H4 (cell line): ENCODE measurements around the gene PACS2. TPM values are rescaled to one million over a fixed set of nuclear protein-coding genes. Genes with fewer than 3 reads are reported as not detected.
A peak's percentile ranks its signal among the peaks of the same experiment; 100 is the strongest.
"Not testable (repeated sequence)": the region's sequence is repeated elsewhere in the genome, so short reads cannot be mapped to it uniquely, and the experiment has no call there.

Experiments used
- DNase-seq: peaks from one replicate; pipeline ENCODE4 v3.0.0-alpha.2; 2015; ENCODE audit warnings: low spot score
- total RNA-seq: library from RNA; depleted of rRNA; stranded (reverse); fragments of >200 nt; shearing (Covaris generic); gene quantifications from 2 replicates; pipeline ENCODE4 v1.2.3, GENCODE V29; 2014

Gene PACS2
- total RNA-seq, 1 experiment from 2014 or later: 12.6 TPM

DNA sequence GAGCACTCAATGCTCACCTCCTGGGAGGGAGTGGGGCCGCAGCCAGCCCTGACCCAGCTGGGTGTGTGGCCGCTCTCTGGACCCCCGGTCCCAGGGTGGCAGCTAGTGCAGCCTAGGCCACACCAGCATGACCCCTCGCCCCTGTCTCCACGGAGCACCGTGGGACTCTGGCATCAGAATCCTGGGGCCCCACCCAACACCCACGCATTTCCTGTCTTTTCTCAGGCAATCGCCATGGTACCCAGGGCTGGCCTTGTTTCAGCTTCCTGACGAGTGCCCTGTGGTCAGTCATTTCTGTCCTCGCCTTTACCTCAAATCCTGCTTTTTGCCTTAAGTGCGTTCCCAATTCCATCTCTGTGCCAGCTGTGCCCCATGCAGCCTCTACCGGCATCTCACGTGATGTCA, 15.9 kb downstream of the PACS2 start:
- DNase-seq: peak; percentile 69

DNA sequence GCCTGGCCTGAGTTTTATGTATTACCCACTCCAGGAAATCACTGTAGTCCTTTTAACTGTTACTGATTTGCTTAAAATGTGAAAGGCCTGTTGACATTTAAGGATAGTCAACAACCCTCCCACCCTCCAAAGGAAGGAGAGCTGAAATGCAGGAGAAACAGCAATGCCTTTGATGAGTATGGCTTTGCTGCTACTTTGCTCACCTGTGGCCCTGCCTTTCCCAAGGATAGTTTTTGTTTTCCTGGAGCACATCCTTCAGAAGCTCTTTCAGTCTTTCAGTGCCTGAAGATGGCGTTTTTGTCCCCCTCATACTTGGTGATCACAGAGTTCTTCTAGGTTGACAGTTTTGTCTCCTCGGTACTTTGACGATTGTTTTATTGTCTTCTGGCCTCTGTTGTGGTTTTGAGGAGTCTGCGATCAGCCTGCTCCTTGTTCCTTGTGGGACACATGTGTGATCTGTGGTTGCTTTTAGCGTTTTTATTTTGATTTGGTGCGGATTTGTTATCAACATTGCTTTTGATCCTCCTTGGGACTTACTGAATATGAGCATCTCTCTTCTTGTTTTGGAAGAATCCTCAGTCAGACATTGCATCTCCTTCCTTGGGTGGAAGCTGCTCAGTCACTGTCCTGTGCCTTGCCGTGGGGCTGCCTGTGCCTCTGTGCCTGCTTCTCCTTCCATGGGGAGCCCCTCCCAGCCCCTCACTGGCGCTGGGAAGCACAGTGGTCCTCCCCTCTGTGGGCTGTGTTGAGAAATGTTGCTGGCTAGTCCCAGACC, 17.2 kb downstream of the PACS2 start:
- no peak for DNase-seq

DNA sequence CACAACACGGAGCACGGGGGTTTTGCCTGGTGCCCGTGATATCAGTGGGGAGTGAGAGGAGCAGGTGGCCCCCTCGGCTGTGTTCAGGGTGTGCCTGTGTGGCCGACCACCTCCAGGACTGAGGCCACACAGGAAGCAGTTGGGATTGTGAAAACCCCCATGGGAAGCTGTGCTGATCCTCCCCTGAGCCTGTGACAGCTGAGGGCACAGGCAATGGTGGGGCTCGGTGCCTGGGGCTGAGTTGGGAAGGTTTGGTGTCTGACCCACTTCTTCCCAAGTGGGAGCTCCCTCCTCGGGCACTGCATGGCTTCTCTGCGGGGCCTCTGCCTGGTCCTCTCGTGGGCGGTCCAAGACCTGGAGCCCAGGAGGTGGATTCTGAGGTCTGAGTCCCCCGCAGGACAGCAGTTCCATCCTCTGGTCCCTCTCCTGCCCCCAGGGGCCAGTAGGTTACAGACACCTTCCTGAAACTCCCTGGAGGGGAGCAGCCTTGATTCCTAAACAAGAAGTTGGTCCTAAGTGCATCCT, 17.9 kb downstream of the PACS2 start:
- DNase-seq: no peak

DNA sequence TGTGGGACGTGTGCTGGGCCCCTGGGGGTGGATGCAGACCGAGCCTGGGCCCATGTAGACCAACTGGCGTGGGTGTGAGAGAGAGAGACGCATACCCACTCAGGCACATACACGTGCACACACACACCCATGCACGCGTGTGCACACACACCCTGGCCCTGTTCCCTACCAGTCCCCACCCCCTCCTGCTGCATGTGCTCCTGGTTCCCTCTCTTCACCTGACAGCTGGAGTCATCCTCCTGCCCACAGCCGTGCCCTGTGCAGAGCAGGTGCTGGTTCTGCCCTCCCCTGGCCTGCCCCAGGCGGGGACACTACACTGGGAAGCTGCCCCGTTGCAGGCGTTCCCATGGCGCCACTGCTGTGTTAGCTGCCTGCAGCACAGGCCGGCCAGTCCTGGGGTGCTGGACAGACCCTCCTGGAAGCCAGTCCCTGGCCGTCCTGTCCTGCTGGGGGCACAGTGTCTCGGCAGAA, 18.5 kb downstream of the PACS2 start:
- no peak for DNase-seq

DNA sequence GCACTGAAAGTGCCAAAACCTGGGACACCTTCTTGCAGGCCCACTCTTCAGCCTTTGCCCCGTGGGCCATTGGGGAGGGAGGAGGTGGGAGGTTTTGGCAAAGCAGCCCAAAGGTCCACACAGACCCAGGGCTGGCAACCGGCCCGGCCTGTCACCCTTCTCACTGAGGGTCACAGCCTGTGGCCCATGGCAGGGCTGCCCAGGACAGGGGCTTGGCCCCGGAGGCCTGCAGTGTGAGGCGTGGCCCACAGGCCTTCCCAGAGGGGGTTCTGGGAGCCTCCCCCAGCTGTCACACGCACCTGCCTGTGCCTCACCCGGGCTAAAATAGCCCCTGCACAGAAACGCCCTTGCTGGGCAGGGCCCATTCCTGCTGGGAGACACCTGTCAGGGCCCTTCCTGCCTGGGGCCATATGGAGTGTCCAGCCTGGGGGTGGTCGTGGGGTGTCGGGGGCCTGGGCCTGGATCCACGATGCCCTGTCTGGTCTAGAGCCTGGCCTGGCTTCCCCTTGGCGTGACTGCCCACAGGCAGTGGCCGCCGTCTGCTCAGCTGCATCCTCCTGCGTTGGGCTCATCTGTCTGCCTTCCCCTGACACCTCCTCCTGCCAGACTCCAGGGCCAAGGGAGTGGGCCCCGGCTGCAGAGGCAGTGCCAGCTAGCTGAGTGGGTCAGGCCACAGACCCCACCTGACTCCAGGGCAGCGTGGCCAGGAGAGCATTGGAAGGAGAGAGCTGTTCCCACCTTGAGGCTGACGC, 19.2 kb downstream of the PACS2 start:
- DNase-seq: no peak

DNA sequence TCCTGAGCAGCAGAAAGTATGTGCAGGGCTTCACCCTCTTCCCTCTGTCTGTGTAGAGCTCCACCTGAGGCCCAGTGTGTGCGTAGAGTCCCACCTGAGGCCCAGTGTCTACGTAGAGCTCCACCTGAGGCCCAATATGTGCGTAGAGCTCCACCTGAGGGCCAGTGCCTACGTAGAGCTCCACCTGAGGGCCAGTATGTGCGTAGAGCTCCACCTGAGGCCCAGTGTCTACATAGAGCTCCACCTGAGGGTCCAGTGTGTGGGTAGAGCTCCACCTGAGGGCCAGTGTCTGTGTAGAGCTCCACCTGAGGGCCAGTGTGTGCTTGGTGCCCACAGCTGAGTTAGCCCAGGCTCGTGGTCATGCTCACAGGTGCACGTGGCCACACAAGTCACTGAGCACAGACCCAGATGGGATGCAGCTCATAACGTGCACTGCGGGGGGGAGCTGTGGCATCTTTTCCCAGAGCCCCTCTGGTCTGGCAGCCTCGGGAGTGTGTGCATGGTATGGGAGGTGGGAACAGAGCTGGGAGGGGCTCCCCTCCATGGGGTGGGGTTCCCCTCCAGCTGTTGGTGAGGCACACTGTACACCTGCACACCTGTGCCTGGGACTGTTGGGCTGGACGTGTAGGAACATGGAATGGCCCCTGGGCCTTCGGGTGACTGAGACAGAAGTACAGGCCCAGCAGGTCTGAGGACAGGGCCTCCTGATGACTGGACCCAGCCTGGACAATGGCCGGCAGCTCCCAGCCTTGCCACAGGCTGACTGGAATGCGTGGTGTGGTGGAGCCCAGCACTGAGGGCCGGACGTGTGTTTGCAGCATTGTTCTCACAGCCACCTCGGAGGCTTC, 20.1 kb downstream of the PACS2 start:
- DNase-seq: no peak

DNA sequence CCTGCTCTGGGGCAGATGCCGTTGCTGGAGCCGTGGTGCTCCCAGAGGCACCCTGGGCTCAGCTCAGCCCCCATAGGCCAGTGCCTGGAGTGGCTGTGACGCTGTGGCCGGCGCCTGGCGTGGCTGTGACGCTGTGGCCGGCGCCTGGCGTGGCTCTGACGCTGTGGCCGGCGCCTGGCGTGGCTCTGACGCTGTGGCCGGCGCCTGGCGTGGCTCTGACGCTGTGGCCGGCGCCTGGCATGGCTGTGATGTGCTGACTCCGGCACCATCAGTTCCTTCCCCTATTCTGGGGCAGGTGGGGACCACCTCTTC, 20.6 kb downstream of the PACS2 start:
- DNase-seq: not testable (repeated sequence)

DNA sequence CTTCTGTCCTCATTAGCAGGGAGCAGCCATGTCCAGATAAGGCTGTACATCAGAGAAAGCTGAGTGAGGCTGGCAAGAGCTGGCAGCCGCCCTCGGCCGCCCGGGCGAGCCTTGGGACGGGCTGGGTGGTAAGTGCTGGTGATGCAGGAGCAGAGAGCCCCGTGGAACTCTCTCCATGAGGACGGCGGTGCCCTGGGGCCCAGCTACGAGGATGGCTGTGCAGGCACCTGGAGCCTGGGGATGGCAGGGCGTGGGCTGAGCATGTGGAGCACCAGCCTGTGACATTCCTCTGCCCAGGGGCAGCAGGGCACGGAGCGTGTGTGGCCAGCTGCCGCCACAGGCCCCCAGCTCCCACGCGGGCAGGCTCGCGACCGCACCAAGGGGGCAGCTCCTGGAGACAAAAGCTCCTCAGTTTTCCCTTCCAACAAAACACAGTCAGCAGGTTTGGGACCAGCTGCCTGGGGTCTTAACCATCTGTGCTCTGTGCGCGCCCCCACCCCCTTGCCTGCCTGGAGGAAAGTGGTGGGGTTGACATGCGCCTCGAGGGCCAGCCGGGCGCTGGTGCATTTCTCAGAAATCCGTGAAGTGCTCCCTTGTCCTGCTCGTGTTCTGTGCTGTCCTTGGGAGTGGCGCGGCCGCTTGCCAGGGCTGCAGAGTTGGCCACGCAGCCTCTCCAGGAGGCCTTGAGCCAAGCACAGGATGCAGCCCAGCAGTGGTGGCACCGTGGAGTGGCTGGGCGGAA, 21.4 kb downstream of the PACS2 start:
- no peak for DNase-seq

DNA sequence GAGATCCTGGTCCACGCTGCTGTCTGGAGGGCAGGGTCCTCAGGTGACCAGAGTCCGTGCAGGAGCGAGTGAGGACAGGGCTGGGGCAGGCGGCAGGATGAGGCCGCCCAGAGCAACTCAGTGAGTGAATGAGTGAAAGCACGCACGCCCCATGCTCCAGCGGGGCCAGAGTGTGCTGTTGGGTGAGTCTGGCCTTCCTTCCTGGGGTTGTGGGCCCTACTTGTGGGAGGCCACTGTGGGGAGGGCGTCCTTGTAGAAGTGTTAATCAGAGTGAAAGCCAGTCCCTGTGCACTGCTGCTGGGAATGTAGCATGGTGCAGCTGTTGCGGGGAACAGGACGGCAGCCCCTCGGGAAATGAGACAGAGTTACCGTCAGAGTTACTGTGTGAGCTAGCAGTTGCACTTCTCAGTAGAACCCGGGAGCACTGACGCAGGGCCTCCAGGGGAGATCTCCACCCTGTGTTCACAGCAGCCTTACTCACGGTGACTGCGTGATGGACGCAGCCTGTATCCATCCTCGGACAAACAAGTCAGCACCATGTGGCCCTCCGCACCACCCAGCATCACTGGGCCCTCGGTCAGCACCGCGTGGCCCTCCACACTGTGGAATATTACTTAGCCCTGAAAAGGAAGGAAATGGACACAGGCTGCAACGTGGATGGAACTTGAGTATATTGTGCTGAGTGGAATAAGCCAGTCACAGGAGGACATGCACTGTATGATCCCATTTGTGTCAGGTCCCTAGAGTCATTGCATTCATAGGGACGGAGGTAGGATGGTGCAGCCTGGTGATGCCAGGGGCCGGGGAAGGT, 22.1 kb downstream of the PACS2 start:
- no peak for DNase-seq

DNA sequence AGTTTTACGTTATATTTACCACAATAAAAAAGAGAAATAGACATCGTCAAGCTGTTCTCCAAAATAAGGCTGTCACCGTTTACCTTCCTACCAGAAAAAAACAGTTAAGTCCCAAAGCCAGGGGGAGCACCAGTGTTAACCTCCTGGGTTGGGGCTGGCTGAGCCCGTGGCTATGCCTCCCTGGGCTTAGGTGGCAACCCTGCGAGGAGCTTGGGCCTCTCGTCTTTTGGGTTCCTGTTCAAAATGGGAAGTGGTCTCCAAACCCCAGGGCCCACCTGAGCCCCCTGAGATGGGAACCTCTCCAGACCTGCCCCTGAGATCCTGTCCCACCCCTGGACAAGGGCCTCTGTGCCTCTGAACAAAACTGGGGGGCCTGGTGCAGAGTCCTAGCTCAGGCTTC, 22.9 kb downstream of the PACS2 start:
- no peak for DNase-seq

DNA sequence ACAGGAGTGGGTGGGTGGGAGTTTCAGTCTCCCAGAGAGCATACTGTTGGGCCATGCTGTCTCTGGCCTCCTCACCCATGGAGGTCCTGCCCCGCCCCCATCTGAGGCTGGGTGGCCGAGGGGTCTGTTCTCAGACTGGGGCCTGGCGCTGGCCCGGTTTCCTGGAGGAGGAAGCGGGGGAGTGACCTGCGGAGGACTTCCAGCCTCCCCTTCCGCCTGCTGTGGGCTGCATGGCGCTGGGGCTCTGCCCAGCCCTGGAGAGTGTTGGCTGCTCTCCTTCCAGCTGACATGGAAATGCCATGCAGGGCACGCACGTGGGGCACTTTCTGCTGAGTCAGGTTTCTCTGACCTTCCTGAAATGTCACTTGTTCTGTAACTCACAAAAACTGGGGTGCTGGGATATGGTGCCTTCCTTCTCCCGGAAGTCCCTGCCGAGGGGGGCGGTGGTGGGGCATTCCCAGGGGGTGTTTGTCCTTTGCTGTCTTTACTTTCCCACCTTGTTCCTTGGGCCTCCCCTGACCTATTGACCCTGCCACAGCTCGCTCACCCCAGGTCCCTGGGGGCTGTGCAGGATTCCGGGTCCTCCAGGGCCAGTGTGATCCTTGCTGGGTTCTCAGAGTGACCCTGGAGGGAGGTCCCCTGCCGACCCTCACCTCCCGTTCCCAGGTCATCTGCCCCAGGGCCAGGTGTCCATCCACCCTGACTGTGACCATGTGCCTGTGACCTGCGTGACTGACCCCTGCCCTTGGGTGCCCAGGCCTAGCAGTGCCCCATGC, 23.6 kb downstream of the PACS2 start:
- no peak for DNase-seq

DNA sequence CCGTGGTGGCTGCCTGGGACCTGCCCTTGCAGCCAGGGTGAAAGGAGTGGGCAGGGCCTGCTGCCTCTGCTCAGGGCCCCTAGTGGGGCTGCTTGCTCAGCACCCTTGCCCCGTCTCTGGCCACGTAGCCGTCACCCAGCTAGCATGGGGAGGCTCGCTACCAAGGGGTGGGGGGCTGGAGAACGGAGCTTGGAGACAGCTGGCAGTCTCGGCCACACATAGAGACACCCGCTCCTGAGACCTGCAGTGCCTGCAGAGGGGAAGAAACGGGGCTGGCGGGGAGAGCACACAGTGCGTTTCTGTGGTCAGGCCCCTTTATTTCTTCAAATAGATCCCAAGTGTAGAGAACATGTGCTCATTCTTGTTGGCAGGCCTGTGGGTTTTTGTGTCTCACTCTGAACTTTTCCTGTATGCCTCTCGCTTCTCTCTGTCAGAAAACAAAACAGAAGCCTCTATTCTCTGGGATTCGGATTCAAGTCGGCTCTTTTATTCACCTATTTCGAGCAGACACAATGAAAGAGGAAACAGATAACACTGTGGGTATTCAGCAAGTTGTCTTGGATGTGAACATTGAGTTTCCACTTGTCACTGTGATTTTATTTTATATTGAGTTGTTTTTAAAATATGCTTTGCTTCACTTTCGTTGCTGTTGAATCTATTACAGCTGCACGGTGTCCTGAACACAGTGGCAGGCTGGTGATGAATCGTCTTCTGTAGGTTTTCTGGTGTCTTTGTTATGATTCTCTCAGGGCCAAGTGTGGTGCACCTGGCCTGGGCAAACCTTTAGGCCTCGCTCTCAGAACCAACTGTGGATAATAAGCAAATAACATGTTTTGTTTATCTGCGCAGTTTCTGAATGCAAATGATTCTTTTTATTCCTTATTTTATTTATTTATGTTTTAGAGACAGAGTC, 26.5 kb downstream of the PACS2 start:
- DNase-seq: no peak

DNA sequence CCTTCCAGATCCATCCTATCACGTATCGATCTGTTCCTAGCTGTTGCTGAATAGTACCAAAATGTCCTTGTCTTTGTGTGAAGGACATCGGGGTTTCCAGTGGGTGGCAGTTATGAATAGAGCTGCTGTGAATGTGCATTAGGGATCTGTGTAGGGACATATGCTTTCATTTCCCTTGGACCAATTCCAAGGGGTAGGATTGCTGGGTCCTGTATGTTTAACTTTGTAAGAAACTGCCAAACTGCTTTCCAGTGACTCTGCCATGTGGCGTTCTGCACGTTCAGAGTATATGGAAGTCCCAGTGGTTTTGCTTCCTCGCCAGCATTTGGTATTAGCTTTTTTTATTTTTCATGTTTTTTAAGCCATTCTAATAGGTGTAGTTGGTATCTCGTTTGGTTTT, 28.6 kb downstream of the PACS2 start:
- DNase-seq: no peak

DNA sequence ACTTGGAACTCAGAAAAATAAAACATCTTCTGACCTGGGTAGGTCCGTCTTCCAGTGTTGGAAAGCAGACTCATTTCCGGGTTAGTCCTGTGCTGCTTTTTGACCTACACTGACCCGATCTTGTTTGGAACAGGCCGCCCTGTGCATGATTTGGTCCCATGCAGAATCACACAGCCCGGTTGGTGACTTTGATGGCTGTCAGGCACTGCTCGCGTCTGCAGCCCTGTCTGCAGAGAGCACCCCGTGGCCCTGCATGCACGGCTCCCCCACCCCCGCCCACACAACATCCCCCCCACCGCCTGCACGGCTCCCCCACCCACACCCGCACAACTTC, 31.6 kb downstream of the PACS2 start:
- DNase-seq: no peak

DNA sequence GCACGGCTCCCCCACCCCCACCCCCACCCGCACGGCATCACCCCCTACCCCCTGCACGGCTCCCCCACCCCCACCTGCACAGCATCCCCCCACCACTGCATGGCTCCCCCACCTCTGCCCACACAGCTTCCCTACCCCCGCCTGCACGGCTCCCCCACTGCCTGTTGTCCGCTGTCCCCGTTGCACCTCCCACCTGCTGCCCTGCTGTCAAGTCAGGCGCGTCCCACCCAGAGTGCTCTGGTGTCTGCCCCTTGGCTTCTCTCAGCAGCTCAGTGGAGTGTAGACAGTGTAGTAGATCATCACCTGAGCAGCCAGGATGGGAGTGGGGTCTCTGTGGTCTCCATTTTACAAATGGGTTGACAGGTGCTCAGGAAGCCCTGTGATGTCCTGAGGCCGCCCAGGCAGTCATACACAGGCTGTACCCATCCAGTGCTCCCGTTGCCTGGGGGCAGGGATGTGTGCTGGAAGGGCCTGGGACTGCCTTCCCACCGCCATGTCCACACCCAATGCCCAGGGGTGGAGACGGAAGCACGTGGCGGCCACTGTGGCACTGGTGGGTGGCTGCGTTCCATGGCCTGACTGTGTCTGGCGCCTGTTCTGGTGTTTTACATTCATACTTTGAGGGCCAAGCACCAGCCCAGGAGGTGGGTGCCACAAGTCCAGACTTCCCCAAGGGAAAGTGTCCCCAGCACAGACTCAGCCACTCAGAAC, 32.5 kb downstream of the PACS2 start:
- no peak for DNase-seq

DNA sequence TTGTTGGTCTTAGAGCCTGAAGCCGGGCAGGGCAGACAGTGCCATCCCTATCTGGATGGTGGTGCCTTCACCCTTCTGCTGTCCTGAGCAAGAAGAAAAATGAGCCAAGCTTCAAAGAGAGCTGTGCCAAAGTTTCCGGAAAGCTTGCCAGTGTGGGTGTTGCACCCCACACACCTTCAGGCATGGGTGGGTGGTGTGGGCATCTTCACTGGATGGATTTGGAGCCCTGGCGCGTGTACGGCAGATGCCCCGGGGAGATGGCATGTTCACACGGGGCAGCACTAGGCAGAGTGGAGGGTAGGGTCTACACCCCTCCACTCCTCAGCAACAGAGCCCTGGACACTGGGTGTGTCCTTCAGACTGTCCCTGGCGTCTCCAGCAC, 33.0 kb downstream of the PACS2 start:
- DNase-seq: no peak

DNA sequence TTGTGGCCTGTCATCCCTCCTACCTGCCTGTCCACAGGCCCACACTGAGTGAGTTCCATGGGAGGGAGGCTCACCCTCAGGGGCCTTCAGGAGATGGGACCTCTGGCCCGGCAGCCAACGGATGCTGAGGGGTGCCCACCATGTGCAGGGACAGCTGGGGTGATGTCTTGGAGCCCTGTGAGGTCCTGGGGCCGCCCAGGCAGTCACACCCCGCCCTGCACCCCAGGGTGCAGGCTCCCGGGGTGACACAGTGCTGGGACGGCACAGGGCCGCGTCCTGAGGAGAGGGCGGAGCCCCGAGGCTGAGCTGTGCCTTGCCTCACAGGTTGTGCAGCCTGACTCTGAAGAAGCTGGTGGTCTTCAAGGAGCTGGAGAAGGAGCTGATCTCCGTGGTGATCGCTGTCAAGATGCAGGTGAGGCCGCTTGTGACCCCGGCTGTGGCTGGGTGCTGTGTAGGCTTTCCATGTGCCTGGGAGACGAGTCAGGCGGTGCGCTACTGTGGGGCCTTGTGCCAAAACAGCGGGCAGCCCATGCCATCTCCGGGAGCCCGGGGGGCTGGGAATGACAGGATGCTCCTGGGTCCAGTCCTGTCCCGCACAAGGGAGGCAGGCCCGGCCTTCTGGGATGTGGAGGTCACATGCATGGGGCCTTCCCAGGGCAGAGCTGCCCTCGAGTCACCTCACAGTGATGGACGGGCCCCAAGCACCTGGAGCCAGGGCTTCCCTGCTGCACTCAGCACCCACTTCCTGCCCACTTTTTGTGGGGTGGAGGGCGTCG, 33.8 kb downstream of the PACS2 start:
- DNase-seq: no peak
